H9 (cell line): ENCODE data around the gene RIC8A. TPM values are rescaled to one million over a fixed set of nuclear protein-coding genes. Genes with fewer than 3 reads are reported as not detected.
"Not testable (repeated sequence)": the region's sequence is repeated elsewhere in the genome, so short reads cannot be mapped to it uniquely, and the experiment has no call there.

Experiments used
- DNase-seq: peaks from one replicate; pipeline ENCODE4 v3.0.0-alpha.2; 2017
- H2AFZ ChIP-seq: one replicate; pipeline ENCODE4 v1.6.1; 2013; ENCODE audit warnings: mild to moderate bottlenecking, low read length, control low read depth, moderate library complexity
- H2AK5ac ChIP-seq: 2 replicates; pipeline ENCODE4 v1.6.1; 2013; ENCODE audit warnings: low read length, control low read depth, mixed read lengths; ENCODE audit not compliant: insufficient read length
- H2BK120ac ChIP-seq: one replicate; pipeline ENCODE4 v1.6.1; 2013; ENCODE audit warnings: low read depth, mild to moderate bottlenecking, low read length, control low read depth, inconsistent platforms; ENCODE audit not compliant: poor library complexity, severe bottlenecking
- H2BK12ac ChIP-seq: 2 replicates; pipeline ENCODE4 v1.6.1; 2013; ENCODE audit warnings: low read length, control low read depth, mixed read lengths, low read depth; ENCODE audit not compliant: insufficient read length
- H2BK15ac ChIP-seq: 2 replicates; pipeline ENCODE4 v1.6.1; 2013; ENCODE audit warnings: low read depth, low read length, control low read depth
- H2BK20ac ChIP-seq: one replicate; pipeline ENCODE4 v1.6.1; 2013; ENCODE audit warnings: low read depth, mild to moderate bottlenecking, low read length, control low read depth, inconsistent platforms; ENCODE audit not compliant: poor library complexity, severe bottlenecking
- H2BK5ac ChIP-seq: 2 replicates; pipeline ENCODE4 v1.6.1; 2013; ENCODE audit warnings: low read length, control low read depth, mixed read lengths; ENCODE audit not compliant: insufficient read length
- H3K14ac ChIP-seq: 2 replicates; pipeline ENCODE4 v1.6.1; 2013; ENCODE audit warnings: low read length, control low read depth; ENCODE audit not compliant: insufficient read depth
- H3K18ac ChIP-seq: 2 replicates; pipeline ENCODE4 v1.6.1; 2013; ENCODE audit warnings: low read depth, mild to moderate bottlenecking, mixed read lengths, low read length, control low read depth; ENCODE audit not compliant: insufficient read length
- H3K23ac ChIP-seq: 2 replicates; pipeline ENCODE4 v1.6.1; 2013; ENCODE audit warnings: low read length, control low read depth, mixed read lengths, low read depth; ENCODE audit not compliant: insufficient read length
- H3K23me2 ChIP-seq: 2 replicates; pipeline ENCODE4 v1.6.1; 2013; ENCODE audit warnings: low read depth, mild to moderate bottlenecking, mixed read lengths, low read length, control low read depth; ENCODE audit not compliant: insufficient read length, poor library complexity, severe bottlenecking
- H3K27ac ChIP-seq: 2 replicates; pipeline ENCODE4 v1.5.1; 2013; ENCODE audit warnings: low read length, control low read depth, mixed read lengths, low read depth; ENCODE audit not compliant: insufficient read length
- H3K27me3 ChIP-seq: 2 replicates; pipeline ENCODE4 v1.6.1; 2013; ENCODE audit warnings: low read length, control low read depth, inconsistent platforms; ENCODE audit not compliant: insufficient read depth
- H3K4ac ChIP-seq: 2 replicates; pipeline ENCODE4 v1.6.1; 2013; ENCODE audit warnings: low read depth, mild to moderate bottlenecking, control low read depth, inconsistent platforms, low read length, moderate library complexity
- H3K4me1 ChIP-seq: 2 replicates; pipeline ENCODE4 v1.6.1; 2013; ENCODE audit warnings: low read length, control low read depth, inconsistent platforms; ENCODE audit not compliant: insufficient read depth
- H3K4me2 ChIP-seq: 2 replicates; pipeline ENCODE4 v1.6.1; 2013; ENCODE audit warnings: low read length, control low read depth, mixed read lengths; ENCODE audit not compliant: insufficient read length, insufficient read depth
- H3K56ac ChIP-seq: 2 replicates; pipeline ENCODE4 v1.6.1; 2013; ENCODE audit warnings: low read depth, mild to moderate bottlenecking, mixed read lengths, low read length, control low read depth; ENCODE audit not compliant: insufficient read length
- H3K79me1 ChIP-seq: 2 replicates; pipeline ENCODE4 v1.6.1; 2013; ENCODE audit warnings: low read depth, mild to moderate bottlenecking, moderate library complexity, low read length, control low read depth, inconsistent platforms; ENCODE audit not compliant: insufficient read depth, poor library complexity, severe bottlenecking
- H3K79me2 ChIP-seq: 2 replicates; pipeline ENCODE4 v1.6.1; 2013; ENCODE audit warnings: low read length, control low read depth, inconsistent platforms; ENCODE audit not compliant: insufficient read depth
- H3K9ac ChIP-seq: 2 replicates; pipeline ENCODE4 v1.6.1; 2013; ENCODE audit warnings: low read length, control low read depth, mixed read lengths; ENCODE audit not compliant: insufficient read length; ENCODE audit errors: extremely low read depth
- H3K9me3 ChIP-seq: one replicate; pipeline ENCODE4 v1.6.1; 2013; ENCODE audit warnings: low read depth, low read length, inconsistent platforms; ENCODE audit not compliant: control insufficient read depth
- H3T11ph ChIP-seq: one replicate; pipeline ENCODE4 v1.6.1; 2013; ENCODE audit warnings: mild to moderate bottlenecking, low read length, control low read depth, inconsistent platforms
- H4K20me1 ChIP-seq: one replicate; pipeline ENCODE4 v1.6.1; 2013; ENCODE audit not compliant: control insufficient read depth, insufficient read length, insufficient read depth
- H4K5ac ChIP-seq: 2 replicates; pipeline ENCODE4 v1.6.1; 2013; ENCODE audit warnings: low read depth, mild to moderate bottlenecking, mixed read lengths, low read length, control low read depth; ENCODE audit not compliant: insufficient read length
- H4K8ac ChIP-seq: replicated peaks from 2 replicates; pipeline ENCODE4 v1.6.1; 2013; ENCODE audit warnings: low read length, control low read depth, mixed read lengths, low read depth; ENCODE audit not compliant: insufficient read length
- H4K91ac ChIP-seq: 2 replicates; pipeline ENCODE4 v1.6.1; 2013; ENCODE audit warnings: low read depth, mild to moderate bottlenecking, moderate library complexity, mixed read lengths, low read length, control low read depth; ENCODE audit not compliant: insufficient read length
- H3K27ac Mint-ChIP-seq, 3 experiments: 2 replicates in 2 of 3; 3 replicates in 1 of 3; pipeline ENCODE4 v1.8.0; 2020 to 2021; ENCODE audit warnings: mixed read lengths in 3 of 3, mild to moderate bottlenecking in 1 of 3, moderate library complexity in 1 of 3
- H3K27me3 Mint-ChIP-seq: 2 replicates; pipeline ENCODE4 v1.8.0; 2021; ENCODE audit warnings: low read depth, mild to moderate bottlenecking, moderate library complexity, mixed read lengths
- H3K36me3 Mint-ChIP-seq, 3 experiments: 2 replicates in 2 of 3; 3 replicates in 1 of 3; pipeline ENCODE4 v1.8.0; 2020 to 2021; ENCODE audit warnings: low read depth in 3 of 3, mixed read lengths in 3 of 3; ENCODE audit not compliant: insufficient read depth in 1 of 3
- H3K4me1 Mint-ChIP-seq, 2 experiments: 2 replicates each; pipeline ENCODE4 v1.8.0; 2020; ENCODE audit warnings: mixed read lengths in 2 of 2
- H3K4me3 Mint-ChIP-seq, 2 experiments: 2 replicates in 1 of 2; 3 replicates in 1 of 2; pipeline ENCODE4 v1.8.0; 2020 to 2021; ENCODE audit warnings: mild to moderate bottlenecking in 2 of 2, mixed read lengths in 2 of 2, moderate library complexity in 1 of 2
- H3K9me3 Mint-ChIP-seq, 2 experiments: 2 replicates in 1 of 2; 3 replicates in 1 of 2; pipeline ENCODE4 v1.8.0; 2020; ENCODE audit warnings: mild to moderate bottlenecking in 2 of 2, mixed read lengths in 2 of 2, moderate library complexity in 1 of 2
- CTCF ChIP-seq: fragments of 200-600 bp; sonication (generic); conservative IDR thresholded peaks from 3 replicates; pipeline ENCODE4 v1.8.0; 2021; ENCODE audit warnings: antibody characterized with exemption, mild to moderate bottlenecking
- WGBS: extraction: QIAGEN DNeasy Blood & Tissue Kit; methylation state at CpG from one replicate; pipeline ENCODE4 v1.1.7; 2013; ENCODE audit warnings: missing lambda C conversion rate, low lambda C conversion rate, mixed read lengths; ENCODE audit not compliant: insufficient read length; ENCODE audit errors: extremely low coverage; 5-methylcytosine and 5-hydroxymethylcytosine counted together
- total RNA-seq: library from RNA; stranded (reverse); gene quantifications from 2 replicates; pipeline ENCODE4 v1.2.1, GENCODE V29; 2021

Gene RIC8A
- total RNA-seq, 1 experiment from 2014 or later, result 94.9 TPM

GRCh38 chr11:180242-180641 is 27.3 kb upstream of the RIC8A start:
- WGBS, result no CpG with 5 or more reads among the region's 13 CpGs
- not testable (repeated sequence) for H2BK15ac ChIP-seq, H3K79me1 ChIP-seq, H3K23me2 ChIP-seq, H3K23ac ChIP-seq, H3K4me3 Mint-ChIP-seq, H4K5ac ChIP-seq, H4K20me1 ChIP-seq, H3K36me3 Mint-ChIP-seq, H2BK5ac ChIP-seq, H3K79me2 ChIP-seq, H2BK120ac ChIP-seq, H3K27ac ChIP-seq, H3K27me3 ChIP-seq, H3K9me3 Mint-ChIP-seq, H3K27me3 Mint-ChIP-seq, H3K27ac Mint-ChIP-seq, H3K9me3 ChIP-seq, H3K14ac ChIP-seq, H2AK5ac ChIP-seq, H3K4ac ChIP-seq, DNase-seq, H2BK12ac ChIP-seq, H2BK20ac ChIP-seq, H3K4me1 Mint-ChIP-seq, H4K8ac ChIP-seq, H3T11ph ChIP-seq, H3K9ac ChIP-seq, H3K4me1 ChIP-seq, H2AFZ ChIP-seq, H4K91ac ChIP-seq, H3K56ac ChIP-seq, H3K4me2 ChIP-seq, H3K18ac ChIP-seq
- peak; percentile 35 for TF ChIP-seq CTCF
